ENCODE results near the gene KCNK15. TPM values are rescaled to one million over a fixed set of nuclear protein-coding genes. Genes with fewer than 3 reads are reported as not detected.
A peak's percentile ranks its signal among the peaks of the same experiment; 100 is the strongest.

KCNK15 gene
- total RNA-seq, 1 donor from 2014 or later = 1.5 TPM

DNA sequence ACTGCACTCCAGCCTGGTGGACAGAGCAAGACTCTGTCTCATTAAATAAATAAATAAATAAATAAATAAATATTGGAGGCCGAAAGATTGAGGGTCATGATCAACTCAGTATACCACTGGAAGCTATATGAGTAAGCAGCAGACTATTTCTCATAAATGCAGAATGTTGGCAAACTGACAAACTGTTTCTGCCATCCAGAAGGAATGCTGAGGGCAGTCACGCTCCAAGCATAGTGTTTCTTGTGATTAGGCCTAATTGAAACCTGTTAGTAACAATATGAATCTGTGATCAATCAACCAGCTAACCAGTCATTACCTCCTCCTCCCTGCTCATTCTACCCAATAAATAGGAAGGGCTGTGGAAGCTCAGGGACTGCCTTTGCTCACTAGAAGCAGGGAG, 15.2 kb upstream of the KCNK15 start:
- peak overlapping the region; percentile 22 for H3K27ac ChIP-seq

DNA sequence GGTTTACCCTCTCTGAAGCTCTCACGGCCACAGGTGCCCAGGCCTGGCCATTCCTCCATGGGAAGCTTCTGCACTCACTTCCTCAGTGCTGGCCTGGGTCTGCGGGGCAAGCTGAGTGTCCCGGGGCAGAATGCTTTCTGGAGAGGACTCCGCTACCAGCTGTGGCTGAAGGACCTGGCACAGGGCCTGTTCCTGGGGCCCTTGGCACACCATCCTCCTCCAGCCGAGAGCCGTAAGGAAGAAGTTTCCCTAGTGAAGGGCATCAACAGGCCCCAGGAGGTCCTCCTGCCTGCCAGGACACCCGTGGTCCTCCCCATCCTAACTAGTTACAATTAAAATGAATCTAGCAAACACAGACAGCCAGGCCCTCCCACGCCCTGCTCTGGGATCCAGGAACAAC, 14.0 kb upstream of the KCNK15 start:
- H3K4me3 ChIP-seq = no peak overlapping the region
- H3K27ac ChIP-seq = peak overlapping the region; percentile 22
- intact Hi-C loops (cut with DNase I) = no loop called here
- no peaks in the 10 kb centered on the region for H3K36me3 ChIP-seq
- H3K27me3 ChIP-seq = no peaks in the 10 kb centered on the region
- DNase-seq (ENCODE audit: extremely low spot score in 2 of 2) = no peak
- peaks cover 23% of the 10 kb centered on the region for H3K4me1 ChIP-seq
- no peak for TF ChIP-seq POLR2A (IDR thresholded peaks at IDR 0.05)
- TF ChIP-seq POLR2AphosphoS5 (IDR thresholded peaks at IDR 0.05; ENCODE audit: insufficient read depth in 1 of 2, low read depth in 1 of 2) = no peak
- no peak for TF ChIP-seq CTCF (IDR thresholded peaks at IDR 0.05)
- no peaks in the 10 kb centered on the region for H3K9me3 ChIP-seq

More for the DNA sequence above, 15.2 kb upstream of the KCNK15 start:
- H3K9me3 ChIP-seq = no peaks in the 10 kb centered on the region
- H3K27me3 ChIP-seq = no peaks in the 10 kb centered on the region
- no peak overlapping the region for H3K4me3 ChIP-seq
- intact Hi-C loops (cut with DNase I) = no loop called here
- no peak for DNase-seq (ENCODE audit: extremely low spot score in 2 of 2)
- H3K4me1 ChIP-seq = peaks cover 23% of the 10 kb centered on the region
- no peaks in the 10 kb centered on the region for H3K36me3 ChIP-seq
- TF ChIP-seq POLR2A (IDR thresholded peaks at IDR 0.05) = no peak

DNA sequence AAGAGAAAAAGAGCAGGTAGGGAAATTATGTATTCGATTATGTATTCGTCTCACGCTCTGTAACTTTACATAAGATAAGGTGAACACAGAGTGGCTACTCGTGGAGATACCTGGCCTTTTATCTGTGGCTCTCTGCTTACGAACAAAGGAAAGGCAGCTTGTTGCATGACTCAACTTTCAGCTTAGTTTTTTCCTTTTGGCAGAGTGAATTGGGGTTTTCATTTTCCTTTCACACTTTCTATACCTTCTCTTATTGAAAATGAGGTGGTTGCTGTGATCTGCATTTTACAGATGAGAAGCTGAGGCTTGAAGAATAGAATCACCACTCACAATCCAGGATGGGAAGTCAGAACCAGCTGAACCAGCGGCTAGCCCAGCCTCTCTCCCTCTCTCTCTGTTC, 13.3 kb upstream of the KCNK15 start:
- no peak overlapping the region for H3K4me3 ChIP-seq
- H3K9me3 ChIP-seq = no peaks in the 10 kb centered on the region
- peaks cover 23% of the 10 kb centered on the region for H3K4me1 ChIP-seq
- DNase-seq (ENCODE audit: extremely low spot score in 2 of 2) = no peak
- no peaks in the 10 kb centered on the region for H3K36me3 ChIP-seq
- intact Hi-C loops (cut with DNase I) = no loop called here
- TF ChIP-seq POLR2AphosphoS5 (IDR thresholded peaks at IDR 0.05; ENCODE audit: insufficient read depth in 1 of 2, low read depth in 1 of 2) (no peak), POLR2A (IDR thresholded peaks at IDR 0.05) (no peak), CTCF (IDR thresholded peaks at IDR 0.05) (no peak)
- no peaks in the 10 kb centered on the region for H3K27me3 ChIP-seq
- peak overlapping the region; percentile 54 for H3K27ac ChIP-seq

DNA sequence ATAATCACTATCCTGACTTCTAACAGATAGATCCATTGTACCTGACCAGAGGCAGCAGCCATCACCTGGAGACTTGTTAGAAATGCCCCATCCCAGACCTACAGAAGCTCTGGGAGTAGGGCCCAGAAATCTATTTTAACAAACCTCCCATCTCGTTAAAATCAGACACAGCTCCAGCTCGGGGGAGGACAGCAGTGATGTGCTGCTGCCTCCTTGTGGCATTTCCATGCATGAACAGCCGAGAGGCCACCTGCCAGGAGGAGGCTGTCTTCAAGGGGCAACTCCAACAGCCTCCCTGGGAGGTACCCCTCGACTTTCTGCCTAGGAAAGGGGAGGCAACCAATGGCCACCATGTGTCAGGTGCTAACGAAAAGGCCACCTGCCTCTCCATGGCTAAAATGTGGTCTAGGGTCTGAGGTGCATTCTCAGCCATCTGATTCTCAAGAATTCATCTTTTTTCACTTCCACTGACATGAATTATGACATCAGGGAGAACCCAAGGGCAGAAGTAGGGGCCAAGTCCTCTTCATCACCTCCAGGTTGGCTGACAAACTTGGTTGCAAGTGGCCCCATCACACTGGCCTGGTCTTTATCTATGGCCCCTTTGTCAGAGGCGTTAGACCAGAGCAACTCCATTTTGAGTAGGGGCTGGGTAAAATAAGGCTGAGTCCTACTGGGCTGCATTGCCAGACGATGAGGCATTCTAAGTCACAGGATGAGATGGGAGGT, 12.2 kb upstream of the KCNK15 start:
- Histone ChIP-seq H3K4me3 (no peak overlapping the region), H3K36me3 (no peaks in the 10 kb centered on the region), H3K9me3 (no peaks in the 10 kb centered on the region), H3K27me3 (no peaks in the 10 kb centered on the region), H3K4me1 (peaks cover 18% of the 10 kb centered on the region), H3K27ac (peak overlapping the region; percentile 54)
- no peak for TF ChIP-seq POLR2A (IDR thresholded peaks at IDR 0.05)
- TF ChIP-seq CTCF (IDR thresholded peaks at IDR 0.05) = peak; percentile 79 to 97 (median 86)
- TF ChIP-seq POLR2AphosphoS5 (IDR thresholded peaks at IDR 0.05; ENCODE audit: insufficient read depth in 1 of 2, low read depth in 1 of 2) = peak in 1 of 2 donors; percentile 64
- intact Hi-C loops (cut with DNase I) = loop anchor here (2.0 kb wide), 1 partner anchor 49 kb away; no protein-coding TSS in a partner anchor
- no peak for DNase-seq (ENCODE audit: extremely low spot score in 2 of 2)

DNA sequence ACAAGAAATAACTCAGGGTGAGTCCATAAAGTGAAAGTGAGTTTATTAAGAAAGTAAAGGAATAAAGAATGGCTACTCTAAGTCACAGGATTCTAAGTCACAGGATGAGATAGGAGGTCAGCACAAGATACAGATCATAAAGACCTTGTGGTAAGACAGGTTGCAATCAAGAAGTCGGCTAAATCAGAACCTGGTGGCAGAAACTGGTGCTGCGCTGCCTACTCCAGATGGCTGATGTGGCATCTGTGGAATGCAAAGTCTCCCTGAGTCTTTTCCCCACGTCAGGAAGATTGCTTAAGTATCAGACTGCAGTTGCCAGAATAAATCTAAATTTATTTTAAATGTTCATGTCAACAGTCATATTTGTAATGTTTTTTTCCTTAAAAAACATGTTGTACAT, 10.7 kb upstream of the KCNK15 start:
- Histone ChIP-seq H3K27ac (no peak overlapping the region), H3K4me3 (no peak overlapping the region)

More for the DNA sequence above, 10.7 kb upstream of the KCNK15 start:
- DNase-seq (ENCODE audit: extremely low spot score in 2 of 2) = no peak
- Histone ChIP-seq H3K9me3 (no peaks in the 10 kb centered on the region), H3K4me1 (peaks cover 6% of the 10 kb centered on the region), H3K36me3 (no peaks in the 10 kb centered on the region), H3K27me3 (no peaks in the 10 kb centered on the region)
- intact Hi-C loops (cut with DNase I) = loop anchor here (2.0 kb wide), 1 partner anchor 50 kb away; no protein-coding TSS in a partner anchor
- TF ChIP-seq POLR2A (IDR thresholded peaks at IDR 0.05) (no peak), CTCF (IDR thresholded peaks at IDR 0.05) (no peak), POLR2AphosphoS5 (IDR thresholded peaks at IDR 0.05; ENCODE audit: insufficient read depth in 1 of 2, low read depth in 1 of 2) (no peak)

Measured in vagina (tissue), 2 donors.